KBM-7 (cell line): ENCODE results near the gene MRPL30.
"Not testable (repeated sequence)": the region's sequence is repeated elsewhere in the genome, so short reads cannot be mapped to it uniquely, and the experiment has no call there.

ENCODE experiments used
- DNase-seq: peaks from one replicate; pipeline ENCODE4 v3.0.0-alpha.2; 2015
- in situ Hi-C: fragments of 300-500 bp; cut with MboI; formaldehyde crosslinking; loops from 2 replicates; pipeline ENCODE4 v1.14.3; 2020; ENCODE audit warnings: low sequenced_read_pairs, low pct_unique_long_range_greater_than_20kb, mixed read lengths

MRPL30 gene

DNA sequence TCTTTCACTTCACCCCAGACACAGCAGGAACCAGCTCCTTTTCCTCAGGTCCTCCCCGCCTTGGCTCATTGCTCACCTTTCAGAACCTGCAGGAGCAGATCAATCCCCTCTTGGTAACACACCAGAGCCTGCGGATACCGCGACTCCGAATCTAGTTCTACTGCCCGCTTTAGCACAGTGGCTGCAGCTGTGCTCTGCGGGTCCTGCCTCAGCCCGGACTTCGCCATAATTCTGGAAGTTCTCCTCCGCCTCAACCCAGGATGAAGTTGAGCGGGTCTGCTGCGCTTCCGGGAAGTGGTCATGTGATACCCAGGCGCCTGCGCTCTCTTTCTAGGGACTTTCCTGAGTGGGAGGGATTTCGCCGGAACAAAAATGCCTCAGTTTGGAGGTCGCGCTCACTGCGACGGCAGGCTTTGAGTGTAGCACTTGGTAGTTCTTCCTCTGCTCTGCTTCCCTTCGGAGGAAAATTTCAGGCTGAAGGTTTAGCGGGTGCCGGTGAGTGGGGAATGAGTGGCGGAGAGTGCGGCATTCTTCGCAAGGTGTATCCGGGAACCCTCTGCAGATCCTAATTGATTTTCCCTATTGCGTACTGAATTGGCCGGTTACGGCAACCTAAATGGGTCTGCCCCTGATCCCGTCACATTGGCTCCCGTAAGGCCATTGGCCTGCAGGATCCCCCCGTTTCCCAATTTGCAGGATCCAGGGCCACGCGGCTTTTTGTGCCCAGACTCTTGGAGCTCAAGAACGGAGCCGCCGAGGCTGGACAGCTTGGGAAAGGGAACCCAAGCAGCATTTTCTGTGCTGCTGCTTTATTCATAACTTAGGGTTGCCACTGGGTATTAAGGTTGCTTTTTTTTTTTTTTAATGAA lies at the start of gene MRPL30, which contains the start of gene MITD1:
Gene MRPL30, plus strand, starts transcription at position 430 of the 869 bp plus-strand sequence. CDS start 5,020 bp downstream, outside the sequence.
Gene MITD1, minus strand, starts transcription at position 304 of the 869 bp plus-strand sequence. Its CDS starts 77 bp downstream, at position 227.
- in situ Hi-C loops: no loop called here
- DNase-seq: peak; percentile 96

DNA sequence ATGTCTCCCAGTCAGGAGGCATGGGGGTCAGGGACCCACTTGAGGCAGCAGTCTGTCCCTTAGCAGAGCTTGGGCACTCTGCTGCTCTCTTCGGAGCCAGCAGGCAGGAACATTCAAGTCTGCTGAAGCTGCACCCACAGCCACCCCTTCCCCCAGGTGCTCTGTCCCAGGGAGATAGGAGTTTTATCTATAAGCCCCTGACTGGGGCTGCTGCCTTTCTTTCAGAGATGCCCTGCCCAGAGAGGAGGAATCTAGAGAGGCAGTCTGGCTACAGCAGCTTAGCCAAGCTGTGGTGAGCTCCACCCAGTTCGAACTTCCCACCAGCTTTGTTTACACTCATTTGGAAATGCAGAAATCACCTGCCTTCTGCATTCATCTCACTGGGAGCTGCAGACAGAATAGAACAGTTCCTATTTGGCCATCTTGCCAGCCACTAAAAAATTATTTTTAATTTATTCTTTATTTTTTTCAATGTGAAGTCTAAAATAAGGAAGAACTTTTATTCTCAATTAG lies 45.9 kb upstream of the MRPL30 start:
- DNase-seq, in situ Hi-C loops: not testable (repeated sequence)

DNA sequence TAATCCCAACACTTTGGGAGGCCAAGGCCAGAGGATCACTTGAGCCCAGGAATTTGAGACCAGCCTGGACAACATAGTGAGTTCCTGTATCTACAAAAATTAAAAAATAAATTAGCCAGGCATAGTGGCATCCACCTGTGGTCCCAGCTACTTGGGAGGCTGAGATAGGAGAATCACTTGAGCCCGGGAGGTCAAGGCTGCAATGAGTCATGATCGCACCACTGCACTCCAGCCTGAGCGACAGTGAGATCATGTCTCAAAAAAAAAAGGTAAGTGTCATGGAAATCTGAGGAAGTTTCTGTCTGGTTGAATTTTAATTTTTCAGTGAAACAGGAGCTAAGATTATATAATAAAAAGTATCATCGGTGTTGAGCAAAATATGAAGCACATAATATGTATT lies 42.0 kb upstream of the MRPL30 start:
- in situ Hi-C loops: no loop called here
- no peak for DNase-seq

DNA sequence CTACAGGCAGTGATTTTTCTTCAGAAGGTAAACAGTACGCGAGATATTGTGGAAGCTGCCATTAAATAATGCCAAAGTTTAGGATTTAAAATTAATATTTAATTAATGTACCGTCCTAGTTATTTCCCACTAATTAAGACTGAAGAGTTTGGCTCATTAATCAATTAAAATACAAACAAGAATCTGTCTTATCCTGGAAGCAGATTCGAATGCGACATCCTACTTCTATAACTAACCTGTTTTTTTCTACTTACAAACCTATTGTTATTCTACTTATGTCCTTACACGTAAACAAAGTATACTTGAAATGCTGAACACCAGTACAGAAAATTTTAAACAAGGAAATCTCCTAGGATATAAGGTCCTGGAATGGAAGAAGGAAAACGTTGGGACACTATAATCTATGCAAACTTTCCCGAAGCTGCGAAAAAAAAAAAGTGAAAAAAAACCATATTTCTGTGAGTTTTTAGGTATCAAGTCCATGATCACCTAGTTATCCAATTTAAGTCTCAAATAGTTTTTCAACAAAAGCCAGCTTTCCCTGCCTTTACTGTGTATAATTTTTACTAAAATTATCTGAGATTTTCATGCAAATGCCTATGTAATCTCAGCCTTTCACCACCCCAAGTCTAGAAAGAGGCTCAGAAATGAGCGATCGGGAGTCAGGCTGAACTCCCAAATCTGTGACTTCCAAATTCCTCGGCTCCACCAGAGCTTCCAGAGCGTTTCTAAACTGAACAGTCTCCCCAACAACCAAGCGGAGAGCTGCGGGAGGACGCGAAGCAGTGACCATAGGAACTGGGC lies 40.7 kb upstream of the MRPL30 start:
- no peak for DNase-seq
- in situ Hi-C loops: no loop called here

DNA sequence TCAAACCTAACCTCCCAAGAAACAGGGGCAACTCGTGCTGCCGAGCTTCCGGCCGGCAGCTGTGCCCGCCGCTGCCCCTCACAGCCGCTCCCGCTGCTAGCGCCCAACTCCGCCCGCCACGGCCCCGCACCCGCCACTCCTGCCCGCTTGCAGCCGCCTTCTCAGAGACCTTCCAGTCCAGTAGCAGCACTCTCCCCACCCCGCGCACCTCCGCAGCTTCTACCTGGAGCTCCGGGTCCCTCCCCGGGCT lies 40.2 kb upstream of the MRPL30 start:
- DNase-seq: no peak
- in situ Hi-C loops: no loop called here

DNA sequence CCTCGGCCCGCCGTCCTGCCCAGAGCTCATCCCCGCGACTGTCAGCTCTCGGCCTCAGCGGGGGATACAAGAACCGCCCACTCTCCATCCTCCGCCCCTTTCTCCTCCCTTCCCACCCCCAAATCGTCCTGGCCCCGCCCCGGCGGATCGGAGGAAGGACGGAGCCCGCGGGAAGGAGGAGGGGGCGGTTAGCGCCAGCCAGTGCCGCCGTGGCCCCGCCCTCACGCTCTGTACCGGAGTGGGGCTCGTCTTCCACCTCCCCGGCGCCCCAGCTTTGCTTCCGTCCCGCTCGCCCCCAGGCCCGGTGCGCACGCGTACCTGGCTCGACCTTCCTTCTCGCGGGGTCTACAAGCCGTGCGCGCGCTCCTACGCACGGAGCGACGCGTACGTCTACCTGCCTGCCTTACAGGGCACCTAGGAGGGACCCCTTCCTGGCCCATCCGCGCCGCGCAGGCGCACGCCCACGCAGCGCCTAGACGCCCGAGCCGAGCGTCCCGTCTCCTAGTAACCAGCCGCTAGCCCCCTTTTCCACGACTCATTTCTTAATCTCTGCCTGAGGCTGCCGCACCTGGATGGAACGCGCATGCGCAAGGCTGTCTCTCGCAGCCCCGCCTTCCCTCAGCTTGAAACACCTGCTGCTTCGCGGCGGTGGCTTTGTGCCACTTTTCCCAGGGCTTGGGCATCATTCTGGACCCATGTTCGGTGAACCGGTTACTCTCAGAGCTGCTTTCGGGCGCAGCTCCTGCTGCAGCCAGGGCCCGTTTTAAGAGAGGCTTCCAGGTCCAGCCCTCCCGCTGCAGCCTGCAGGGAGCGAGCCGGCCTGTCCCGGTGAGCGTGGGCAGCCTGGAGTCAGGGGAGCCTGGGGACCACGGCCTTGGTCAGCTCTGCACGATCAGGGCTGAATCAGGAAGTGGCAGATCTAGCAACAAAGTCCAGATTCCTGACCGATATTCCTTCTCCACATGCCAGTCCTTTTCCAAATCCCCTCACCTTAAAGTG lies 39.6 kb upstream of the MRPL30 start, which contains the start of gene C2orf15:
Gene C2orf15, plus strand, starts transcription at position 598 of the 999 bp plus-strand sequence. CDS start 8,852 bp downstream, outside the sequence.
- in situ Hi-C loops: no loop called here
- DNase-seq: peak; percentile 94

DNA sequence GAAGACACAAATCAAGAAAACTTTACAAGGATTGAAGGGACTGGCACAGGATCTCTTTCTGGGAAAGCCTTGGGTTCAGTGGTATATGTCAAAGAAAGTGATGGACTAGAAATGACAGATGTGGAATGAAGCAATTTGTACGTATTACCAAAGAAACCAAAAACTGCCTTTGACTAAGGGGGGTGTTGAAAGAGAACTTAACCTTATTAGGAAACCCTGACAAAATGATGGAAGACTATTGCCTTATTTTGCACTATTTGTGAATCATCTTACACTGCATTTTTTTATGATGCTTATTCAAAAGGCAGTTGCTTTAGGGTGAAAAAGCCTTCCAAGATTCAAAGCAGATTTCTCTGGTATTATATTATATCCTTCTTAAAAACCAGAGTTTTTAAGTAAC lies 30.3 kb upstream of the MRPL30 start:
- in situ Hi-C loops: no loop called here
- DNase-seq: no peak

DNA sequence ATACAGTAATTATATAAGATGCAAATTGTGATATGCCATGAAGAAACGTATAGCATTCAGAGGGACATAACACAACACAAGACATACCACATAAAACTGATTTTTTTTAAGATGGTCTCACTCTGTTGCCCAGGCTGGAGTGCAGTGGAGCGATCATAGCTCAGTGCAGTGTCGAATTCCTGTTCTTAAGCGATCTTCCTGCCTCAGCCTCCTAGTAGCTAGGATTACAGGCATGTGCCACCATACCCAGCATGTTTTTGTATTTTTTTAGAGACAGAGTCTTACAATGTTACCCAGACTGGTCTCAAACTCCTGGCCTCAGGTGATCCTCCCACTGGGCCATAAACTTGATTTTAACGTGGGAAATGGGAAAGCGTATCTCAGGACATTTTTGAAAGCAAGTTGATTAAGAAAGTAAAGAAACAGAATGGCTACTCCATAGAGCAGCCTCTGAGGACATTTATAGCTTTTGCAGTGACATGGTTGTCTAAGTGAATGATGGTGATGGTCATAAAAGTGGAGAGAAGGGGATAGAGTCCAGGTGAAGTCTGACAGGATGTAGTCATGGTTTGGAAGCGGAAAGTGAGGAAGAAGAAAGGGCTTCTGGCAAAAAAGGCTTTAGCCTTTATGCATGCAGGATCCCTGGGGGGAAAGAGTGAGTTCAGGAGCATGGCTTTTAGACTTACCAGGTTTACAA lies 28.6 kb upstream of the MRPL30 start:
- in situ Hi-C loops: no loop called here
- no peak for DNase-seq

DNA sequence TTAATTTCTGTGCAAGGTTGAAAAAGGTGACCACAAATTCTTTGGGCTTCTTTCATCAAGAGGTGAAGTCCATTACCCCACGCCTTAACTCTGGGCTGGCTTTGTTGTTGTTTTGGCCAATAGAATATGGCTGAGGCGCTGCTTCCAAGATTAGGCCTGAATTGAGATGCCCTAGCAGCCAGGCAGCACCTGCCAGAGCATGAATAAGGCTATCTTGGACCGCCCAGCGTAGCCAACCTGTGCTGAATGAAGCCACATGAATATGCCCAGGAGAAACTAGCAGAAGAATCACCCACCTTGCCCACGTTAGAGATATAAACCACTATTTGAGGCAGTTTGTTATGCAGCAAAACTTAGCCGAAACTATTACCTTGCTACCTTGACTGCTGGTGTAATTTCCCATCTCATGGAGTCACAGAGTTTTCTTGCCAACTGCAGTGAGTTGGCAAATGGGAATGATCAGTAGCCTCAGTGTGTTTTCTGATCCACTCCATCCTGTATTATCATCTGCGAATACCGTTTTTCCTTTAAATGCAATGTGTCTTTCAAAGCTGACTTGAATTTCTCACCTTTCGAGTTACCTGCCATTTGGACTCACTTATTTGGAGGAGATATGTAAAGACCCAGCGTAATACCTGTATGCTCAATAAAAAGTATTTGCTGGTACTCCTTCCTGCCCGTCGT lies 26.9 kb upstream of the MRPL30 start:
- in situ Hi-C loops: no loop called here
- no peak for DNase-seq

DNA sequence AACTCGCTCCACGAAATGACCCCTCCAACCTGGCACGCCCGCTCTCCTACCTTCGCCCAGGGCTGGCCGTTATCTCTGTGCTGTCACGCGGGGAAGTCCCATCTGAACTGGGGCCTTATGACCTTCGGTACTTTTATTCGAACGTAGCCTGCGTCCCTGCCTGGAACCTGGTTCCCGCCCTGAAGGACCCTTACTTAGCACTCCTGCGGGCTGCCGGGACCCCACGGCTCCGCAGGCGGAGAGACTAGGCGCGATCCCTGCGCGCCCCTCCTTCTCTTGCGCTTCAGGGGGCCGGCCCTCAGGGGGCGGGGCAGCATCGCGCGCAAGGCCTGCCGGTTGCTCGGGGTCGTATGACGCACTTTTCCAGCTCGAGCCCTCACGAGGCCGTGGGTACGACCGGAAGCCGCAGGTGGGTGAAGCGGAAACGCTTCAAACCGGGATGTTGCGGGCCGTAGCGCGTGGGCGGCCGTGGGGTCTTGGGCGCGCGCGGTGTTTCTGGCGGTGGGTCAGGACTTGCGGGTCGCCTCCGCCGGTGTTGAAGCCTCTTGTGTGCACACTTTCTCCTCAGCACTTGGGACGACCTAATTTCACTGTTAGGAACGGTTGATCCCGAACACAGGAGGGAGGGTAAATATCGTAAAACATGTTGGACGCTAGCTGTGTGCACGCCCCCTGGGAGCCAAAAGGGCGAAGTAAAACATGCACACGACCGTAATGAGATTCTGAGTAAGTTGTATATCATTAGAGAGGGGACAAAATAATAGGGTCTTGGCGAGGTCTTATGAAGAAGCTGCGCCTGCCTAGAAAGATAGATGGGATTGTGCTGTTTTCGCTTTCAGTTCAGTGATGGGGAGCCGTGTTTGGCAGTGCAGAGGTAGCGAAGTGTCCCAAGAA lies 26.1 kb upstream of the MRPL30 start, which contains the start of the genes LIPT1 and TSGA10:
Gene LIPT1, plus strand, starts transcription at position 325 of the 894 bp plus-strand sequence. CDS start 6,991 bp downstream, outside the sequence.
Gene TSGA10, minus strand, starts transcription at position 300 of the 894 bp plus-strand sequence. CDS start 45,503 bp downstream, outside the sequence.
- DNase-seq: peak; percentile 92

DNA sequence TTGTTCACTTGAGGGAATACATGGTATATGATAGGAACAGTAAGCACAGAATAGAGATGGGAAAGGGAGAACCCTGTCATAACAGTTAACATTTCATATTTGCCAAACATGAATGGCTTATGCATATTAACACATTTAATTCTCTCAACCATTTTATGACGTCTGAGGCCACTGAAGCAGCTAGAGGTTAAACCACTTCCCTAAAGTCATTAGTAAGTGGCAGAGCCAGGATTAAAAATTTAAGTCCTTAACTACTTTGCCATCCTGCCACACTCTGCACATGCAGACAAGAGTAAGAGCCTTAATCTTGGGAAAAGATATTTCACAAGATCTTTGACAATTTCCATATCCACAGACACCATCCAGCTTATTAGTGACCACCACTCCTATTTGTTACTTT lies 24.1 kb upstream of the MRPL30 start:
- in situ Hi-C loops: no loop called here
- peak; percentile 18 for DNase-seq

More for the DNA sequence above, 26.1 kb upstream of the MRPL30 start, which contains the start of the genes LIPT1 and TSGA10:
- in situ Hi-C loops: no loop called here

DNA sequence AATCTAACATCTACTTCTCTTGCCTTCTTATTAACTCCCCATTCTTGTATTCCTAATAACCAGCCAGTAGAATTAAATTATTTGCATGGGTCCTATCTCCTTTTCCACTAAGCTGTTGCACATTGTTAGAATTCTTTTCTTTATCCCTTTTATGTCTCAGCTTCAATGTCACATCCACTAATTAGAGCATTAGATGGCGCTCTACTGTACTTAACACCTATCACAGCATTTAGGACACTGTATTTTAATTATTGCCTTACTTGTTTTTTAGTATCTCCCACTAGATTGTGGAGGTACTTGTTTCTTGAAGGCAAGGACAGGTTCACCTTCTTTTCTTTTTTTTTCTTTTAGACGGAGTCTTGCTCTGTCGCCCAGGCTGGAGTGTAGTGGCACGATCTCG lies 22.4 kb upstream of the MRPL30 start:
- in situ Hi-C loops: no loop called here
- DNase-seq: no peak

DNA sequence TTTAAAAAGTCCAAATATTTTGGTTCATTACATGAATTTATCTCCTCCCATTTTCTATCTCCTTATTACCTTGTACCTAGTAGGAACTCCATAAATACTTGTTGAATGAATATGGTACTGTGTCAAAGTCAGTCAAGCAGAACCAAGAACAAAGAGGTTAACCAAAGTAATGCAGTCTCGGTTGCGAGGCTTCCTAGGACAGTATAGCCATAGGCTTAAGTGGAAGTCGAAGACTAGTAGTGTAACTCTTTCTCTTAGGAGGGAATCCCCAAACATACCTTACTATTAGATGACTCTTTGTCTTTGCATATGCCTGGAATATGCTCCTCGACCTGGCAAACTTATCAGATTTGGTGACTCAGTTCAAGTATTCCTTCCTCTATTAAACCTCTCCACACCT lies 21.4 kb upstream of the MRPL30 start:
- in situ Hi-C loops: no loop called here
- DNase-seq: no peak

DNA sequence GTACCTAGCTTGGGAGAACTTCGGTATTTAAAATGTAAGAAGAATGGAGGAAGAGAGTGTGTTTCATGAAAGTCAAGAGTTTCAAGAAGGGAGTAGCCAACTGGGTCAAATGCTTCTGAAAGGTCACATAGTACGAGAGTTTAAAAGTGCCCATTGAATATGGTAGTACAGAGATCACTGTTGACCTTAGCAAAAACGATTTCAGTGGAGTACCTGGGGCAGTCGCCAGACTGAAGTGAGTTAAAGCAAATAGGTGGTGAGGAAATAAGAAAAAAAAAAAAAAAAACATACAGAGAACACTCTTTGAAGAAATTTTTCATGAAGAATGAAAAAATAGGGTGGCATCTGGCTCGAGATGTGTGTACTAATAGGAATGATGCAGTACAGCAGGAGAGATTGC lies 14.8 kb upstream of the MRPL30 start:
- in situ Hi-C loops: no loop called here
- DNase-seq: no peak

DNA sequence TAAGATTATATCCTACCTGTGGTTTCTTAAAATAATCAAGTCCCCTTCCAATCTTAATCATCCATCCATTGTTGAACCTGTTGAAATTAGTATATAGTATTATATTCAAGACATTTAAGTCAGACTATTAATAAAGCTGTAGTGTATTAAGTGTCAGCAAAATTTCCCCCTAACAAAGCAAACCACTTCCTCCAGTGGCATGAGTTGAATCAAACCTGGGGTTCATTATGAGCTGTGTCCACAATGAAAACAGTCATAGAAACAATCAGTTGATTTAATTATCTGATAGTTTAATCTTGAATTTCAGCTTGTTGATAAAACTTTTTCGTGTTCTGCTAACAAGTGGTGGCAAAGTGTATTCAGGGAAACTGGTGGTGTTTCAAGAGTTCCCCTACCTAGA lies 11.4 kb upstream of the MRPL30 start:
- DNase-seq: no peak
- in situ Hi-C loops: no loop called here

DNA sequence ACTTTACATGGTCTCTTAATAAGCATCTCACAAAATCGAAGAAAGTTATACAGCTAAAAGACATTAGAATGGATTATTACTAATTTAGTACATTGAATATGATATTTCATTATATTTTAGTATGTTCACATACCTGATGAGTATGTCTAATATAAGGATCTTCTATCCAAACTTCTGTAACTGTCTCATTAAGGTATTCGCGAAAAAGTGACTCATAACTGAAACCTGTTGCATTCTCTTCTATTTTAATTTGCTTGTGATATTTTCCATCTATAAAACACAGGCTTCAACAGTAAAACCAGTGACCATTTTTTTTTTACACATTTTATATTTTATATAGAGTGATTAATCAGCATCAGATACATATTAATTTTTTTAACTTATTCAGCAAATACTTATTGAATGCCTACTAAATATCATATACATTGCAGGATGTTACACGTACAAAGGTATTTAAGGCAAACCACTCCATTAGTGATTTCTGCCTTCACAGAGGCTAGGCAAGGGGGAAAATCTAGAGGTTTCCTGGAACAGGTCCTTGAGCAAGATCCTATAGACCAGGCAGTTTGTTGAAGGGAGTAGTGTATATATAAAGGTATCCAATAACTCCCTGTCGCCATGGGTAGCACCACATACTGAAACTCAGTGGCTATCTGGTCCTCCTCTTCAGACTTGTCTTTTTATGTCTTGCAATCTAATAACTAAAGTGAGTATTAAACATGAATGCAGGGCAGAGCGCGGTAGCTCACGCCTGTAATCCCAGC lies 9.4 kb upstream of the MRPL30 start:
- in situ Hi-C loops: no loop called here
- no peak for DNase-seq
